ENCODE data around the gene PLPP2. TPM values are rescaled to one million over a fixed set of nuclear protein-coding genes. Genes with fewer than 3 reads are reported as not detected.

Gene PLPP2
- polyA plus RNA-seq, 4 donors: 0.64 to 130 (median 109) TPM

DNA sequence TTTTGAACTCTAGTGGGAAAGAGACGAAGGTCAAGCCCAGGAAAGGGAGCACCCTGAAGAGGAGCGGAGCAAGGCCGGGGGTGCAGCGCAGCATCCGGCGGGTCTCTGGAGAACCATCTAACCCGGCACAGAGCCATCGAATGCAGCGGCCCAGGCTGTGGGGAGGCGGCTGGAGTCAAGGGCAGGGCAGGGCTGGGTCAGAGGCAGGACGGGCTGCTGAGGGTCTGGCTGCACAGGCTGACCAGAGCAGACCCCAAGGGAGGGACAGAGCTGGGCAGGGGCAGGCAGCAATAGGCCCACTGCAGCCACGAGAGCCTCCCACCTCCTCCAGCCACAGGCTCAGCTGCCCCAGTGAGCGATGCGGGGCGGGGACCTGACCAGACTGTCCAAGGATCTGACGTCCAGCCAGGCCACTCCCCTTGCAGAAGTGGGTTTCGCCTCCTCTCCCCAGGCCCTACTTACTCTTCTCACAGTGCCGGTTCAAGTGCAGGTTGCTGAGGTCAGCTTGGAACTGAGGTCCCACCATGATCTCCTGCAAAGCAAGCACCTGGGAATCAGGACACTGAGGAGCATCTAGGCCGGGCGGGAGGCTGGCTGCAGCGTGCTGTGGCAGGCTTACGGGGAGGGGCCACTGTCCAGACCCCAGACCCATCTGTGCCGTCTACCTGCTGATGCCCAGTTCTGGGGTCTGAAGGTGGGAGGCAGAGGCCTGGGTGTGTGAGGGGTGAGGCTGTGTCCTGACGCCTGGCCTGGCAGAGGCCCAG lies 34.2 kb upstream of the PLPP2 start:
- H3K4me1 ChIP-seq (ENCODE audit: control insufficient read depth in 3 of 3, insufficient read depth in 2 of 3, low read depth in 1 of 3, low read length in 2 of 3): no peaks in the 10 kb centered on the region
- DNase-seq: no peak
- no peaks in the 10 kb centered on the region for H3K27me3 ChIP-seq (ENCODE audit: control insufficient read depth in 3 of 3, insufficient read depth in 3 of 3, low read length in 3 of 3)
- no peak for FAIRE-seq
- peaks cover 24 to 80% (median 25%) of the 10 kb centered on the region in 3 donors for H3K36me3 ChIP-seq (ENCODE audit: control insufficient read depth in 3 of 3, insufficient read depth in 2 of 3, low read depth in 1 of 3, low read length in 3 of 3)
- no peak overlapping the region for H3K27ac ChIP-seq (ENCODE audit: low read depth in 1 of 3, low read length in 2 of 3)
- no peak overlapping the region for H3K4me3 ChIP-seq (ENCODE audit: low read depth in 1 of 3, low read length in 3 of 3)
- peaks cover 0 to 34% of the 10 kb centered on the region in 2 donors for H3K9me3 ChIP-seq (ENCODE audit: control insufficient read depth in 2 of 2, insufficient read depth in 1 of 2, low read depth in 1 of 2, low read length in 1 of 2)
- WGBS, 3 donors: 90 to 95% (median 94%) methylated on average over 24 of the region's 24 CpGs

- no peak overlapping the region for H3K27ac ChIP-seq (ENCODE audit: low read depth in 1 of 3, low read length in 2 of 3)
- H3K4me3 ChIP-seq (ENCODE audit: low read depth in 1 of 3, low read length in 3 of 3): no peak overlapping the region
- H3K36me3 ChIP-seq (ENCODE audit: control insufficient read depth in 3 of 3, insufficient read depth in 2 of 3, low read depth in 1 of 3, low read length in 3 of 3): peaks cover 25 to 79% (median 27%) of the 10 kb centered on the region in 3 donors
- FAIRE-seq (no peak), DNase-seq (no peak)
- no peaks in the 10 kb centered on the region for H3K27me3 ChIP-seq (ENCODE audit: control insufficient read depth in 3 of 3, insufficient read depth in 3 of 3, low read length in 3 of 3)
- H3K4me1 ChIP-seq (ENCODE audit: control insufficient read depth in 3 of 3, insufficient read depth in 2 of 3, low read depth in 1 of 3, low read length in 2 of 3): no peaks in the 10 kb centered on the region
- peaks cover 0 to 32% of the 10 kb centered on the region in 2 donors for H3K9me3 ChIP-seq (ENCODE audit: control insufficient read depth in 2 of 2, insufficient read depth in 1 of 2, low read depth in 1 of 2, low read length in 1 of 2)
- WGBS, 3 donors: 97 to 98% (median 98%) methylated on average over 8 of the region's 8 CpGs
These were observed 33.5 kb upstream of the PLPP2 start for GRCh38 chr19:324716-325115.

DNA sequence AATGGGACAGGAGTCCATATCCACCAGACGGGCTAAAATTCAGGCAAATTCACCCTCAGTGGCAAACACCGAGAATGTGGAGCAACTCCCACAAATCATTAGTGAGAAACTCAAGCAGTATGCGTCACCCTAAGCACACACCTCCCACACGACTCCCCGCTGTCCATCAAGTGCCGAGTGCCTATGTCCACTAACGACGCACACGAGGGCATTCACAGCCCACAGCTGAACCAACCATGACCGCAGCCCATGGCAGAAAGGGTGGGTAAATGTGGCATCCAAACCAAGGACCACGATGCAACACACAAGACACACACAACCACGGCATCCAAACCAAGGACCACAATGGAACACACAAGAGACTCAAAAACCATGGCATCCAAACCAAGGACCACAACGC lies 31.4 kb upstream of the PLPP2 start:
- Histone ChIP-seq H3K36me3 (ENCODE audit: control insufficient read depth in 3 of 3, insufficient read depth in 2 of 3, low read depth in 1 of 3, low read length in 3 of 3) (peaks cover 20 to 67% (median 26%) of the 10 kb centered on the region in 3 donors), H3K27ac (ENCODE audit: low read depth in 1 of 3, low read length in 2 of 3) (no peak overlapping the region), H3K27me3 (ENCODE audit: control insufficient read depth in 3 of 3, insufficient read depth in 3 of 3, low read length in 3 of 3) (no peaks in the 10 kb centered on the region), H3K9me3 (ENCODE audit: control insufficient read depth in 2 of 2, insufficient read depth in 1 of 2, low read depth in 1 of 2, low read length in 1 of 2) (peaks cover 0 to 13% of the 10 kb centered on the region in 2 donors), H3K4me1 (ENCODE audit: control insufficient read depth in 3 of 3, insufficient read depth in 2 of 3, low read depth in 1 of 3, low read length in 2 of 3) (no peaks in the 10 kb centered on the region), H3K4me3 (ENCODE audit: low read depth in 1 of 3, low read length in 3 of 3) (no peak overlapping the region)
- DNase-seq (no peak), FAIRE-seq (no peak)
- 96 to 98% (median 98%) methylated on average over 13 of the region's 13 CpGs for WGBS, 3 donors

- Histone ChIP-seq H3K27me3 (ENCODE audit: control insufficient read depth in 3 of 3, insufficient read depth in 3 of 3, low read length in 3 of 3) (no peaks in the 10 kb centered on the region), H3K27ac (ENCODE audit: low read depth in 1 of 3, low read length in 2 of 3) (no peak overlapping the region), H3K4me1 (ENCODE audit: control insufficient read depth in 3 of 3, insufficient read depth in 2 of 3, low read depth in 1 of 3, low read length in 2 of 3) (no peaks in the 10 kb centered on the region), H3K9me3 (ENCODE audit: control insufficient read depth in 2 of 2, insufficient read depth in 1 of 2, low read depth in 1 of 2, low read length in 1 of 2) (peaks cover 0 to 18% of the 10 kb centered on the region in 2 donors), H3K36me3 (ENCODE audit: control insufficient read depth in 3 of 3, insufficient read depth in 2 of 3, low read depth in 1 of 3, low read length in 3 of 3) (peaks cover 4 to 58% (median 15%) of the 10 kb centered on the region in 3 donors), H3K4me3 (ENCODE audit: low read depth in 1 of 3, low read length in 3 of 3) (no peak overlapping the region)
- FAIRE-seq (no peak), DNase-seq (no peak)
- WGBS, 3 donors: 81 to 99% (median 90%) methylated on average over 5 of the region's 5 CpGs
These were observed 27.2 kb upstream of the PLPP2 start for GRCh38 chr19:318509-318774.

DNA sequence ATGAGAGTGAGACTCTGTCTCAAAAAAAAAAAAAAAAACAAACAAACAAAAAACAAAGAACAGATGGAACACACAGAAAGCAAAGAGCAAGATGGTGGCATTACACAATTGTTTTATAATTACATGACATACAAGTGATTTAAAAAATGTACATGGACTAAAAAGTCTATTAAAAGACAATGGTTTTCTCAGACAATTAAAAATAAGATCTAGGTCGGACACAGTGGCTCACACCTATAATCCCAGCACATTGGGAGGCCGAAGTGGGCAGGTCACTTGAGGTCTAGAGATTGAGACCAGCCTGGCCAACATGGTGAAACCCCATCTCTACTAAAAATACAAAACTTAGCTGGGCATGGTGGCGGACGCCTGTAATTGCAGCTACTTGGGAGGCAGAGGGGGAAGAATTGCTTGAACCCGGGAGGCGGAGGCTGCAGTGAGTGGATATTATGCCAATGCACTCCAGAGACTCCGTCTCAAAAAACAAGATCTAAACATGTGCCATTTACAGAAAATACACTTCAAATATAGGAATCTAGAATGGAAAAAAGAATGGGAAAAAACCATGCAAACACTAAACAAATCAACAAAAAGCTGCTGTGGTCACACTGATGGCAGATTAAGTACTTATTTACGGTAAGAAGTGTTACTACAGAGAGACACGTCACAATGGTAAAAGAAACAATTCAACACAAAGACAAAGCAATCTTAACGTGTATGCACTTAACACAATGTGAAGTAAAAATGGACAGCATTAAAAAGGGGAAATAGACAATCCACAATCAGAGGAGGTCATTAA lies 26.7 kb upstream of the PLPP2 start:
- Histone ChIP-seq H3K4me3 (ENCODE audit: low read depth in 1 of 3, low read length in 3 of 3) (no peak overlapping the region), H3K9me3 (ENCODE audit: control insufficient read depth in 2 of 2, insufficient read depth in 1 of 2, low read depth in 1 of 2, low read length in 1 of 2) (peaks cover 0 to 18% of the 10 kb centered on the region in 2 donors), H3K27me3 (ENCODE audit: control insufficient read depth in 3 of 3, insufficient read depth in 3 of 3, low read length in 3 of 3) (no peaks in the 10 kb centered on the region), H3K36me3 (ENCODE audit: control insufficient read depth in 3 of 3, insufficient read depth in 2 of 3, low read depth in 1 of 3, low read length in 3 of 3) (peaks cover 4 to 62% (median 13%) of the 10 kb centered on the region in 3 donors), H3K27ac (ENCODE audit: low read depth in 1 of 3, low read length in 2 of 3) (no peak overlapping the region), H3K4me1 (ENCODE audit: control insufficient read depth in 3 of 3, insufficient read depth in 2 of 3, low read depth in 1 of 3, low read length in 2 of 3) (no peaks in the 10 kb centered on the region)
- DNase-seq (no peak), FAIRE-seq (no peak)
- 96 to 97% (median 97%) methylated on average over 10 of the region's 10 CpGs for WGBS, 3 donors

DNA sequence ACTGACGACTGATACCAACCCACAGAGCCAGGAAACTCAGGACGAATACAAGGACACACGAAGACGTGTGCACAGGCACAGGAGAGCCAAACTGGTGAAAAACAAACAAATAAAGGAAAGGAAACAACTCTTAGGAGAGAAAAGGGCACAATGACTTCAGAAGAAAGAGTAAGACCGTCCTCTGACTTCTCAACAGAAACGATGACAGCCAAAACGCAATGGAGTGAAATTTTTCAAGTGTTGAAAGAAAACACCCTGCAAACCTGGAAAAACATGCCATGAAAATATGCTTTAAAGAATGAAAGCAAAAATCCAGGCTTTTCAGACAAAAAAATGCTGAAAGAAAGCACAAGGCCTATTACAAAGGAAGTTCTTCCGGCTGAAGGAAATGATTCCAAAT lies 24.6 kb upstream of the PLPP2 start:
- Histone ChIP-seq H3K36me3 (ENCODE audit: control insufficient read depth in 3 of 3, insufficient read depth in 2 of 3, low read depth in 1 of 3, low read length in 3 of 3) (peaks cover 2 to 62% (median 15%) of the 10 kb centered on the region in 3 donors), H3K27ac (ENCODE audit: low read depth in 1 of 3, low read length in 2 of 3) (no peak overlapping the region), H3K9me3 (ENCODE audit: control insufficient read depth in 2 of 2, insufficient read depth in 1 of 2, low read depth in 1 of 2, low read length in 1 of 2) (peaks cover 0 to 14% of the 10 kb centered on the region in 2 donors), H3K4me1 (ENCODE audit: control insufficient read depth in 3 of 3, insufficient read depth in 2 of 3, low read depth in 1 of 3, low read length in 2 of 3) (no peaks in the 10 kb centered on the region), H3K27me3 (ENCODE audit: control insufficient read depth in 3 of 3, insufficient read depth in 3 of 3, low read length in 3 of 3) (no peaks in the 10 kb centered on the region), H3K4me3 (ENCODE audit: low read depth in 1 of 3, low read length in 3 of 3) (no peak overlapping the region)
- DNase-seq (no peak), FAIRE-seq (no peak)
- 91 to 95% (median 93%) methylated on average over 8 of the region's 8 CpGs for WGBS, 3 donors

- no peak overlapping the region for H3K4me3 ChIP-seq (ENCODE audit: low read depth in 1 of 3, low read length in 3 of 3)
- peaks cover 2 to 59% (median 9%) of the 10 kb centered on the region in 3 donors for H3K36me3 ChIP-seq (ENCODE audit: control insufficient read depth in 3 of 3, insufficient read depth in 2 of 3, low read depth in 1 of 3, low read length in 3 of 3)
- WGBS, 3 donors: 84 to 92% (median 92%) methylated on average over 21 to 22 of the region's 22 CpGs
- H3K27ac ChIP-seq (ENCODE audit: low read depth in 1 of 3, low read length in 2 of 3): no peak overlapping the region
- H3K9me3 ChIP-seq (ENCODE audit: control insufficient read depth in 2 of 2, insufficient read depth in 1 of 2, low read depth in 1 of 2, low read length in 1 of 2): peaks cover 0 to 7% of the 10 kb centered on the region in 2 donors
- no peaks in the 10 kb centered on the region for H3K4me1 ChIP-seq (ENCODE audit: control insufficient read depth in 3 of 3, insufficient read depth in 2 of 3, low read depth in 1 of 3, low read length in 2 of 3)
- FAIRE-seq: no peak
- no peaks in the 10 kb centered on the region for H3K27me3 ChIP-seq (ENCODE audit: control insufficient read depth in 3 of 3, insufficient read depth in 3 of 3, low read length in 3 of 3)
- no peak for DNase-seq
These were observed 23.0 kb upstream of the PLPP2 start for GRCh38 chr19:313988-314815.
